Stimulated activated CD4-positive, alpha-beta T cell treated with anti-CD3 and anti-CD28 coated beads, Interleukin-2, amount 100 ng/mL, for 48 hours (primary cell): Measurements from ENCODE around the gene CD177.
"Not testable (repeated sequence)": the region's sequence is repeated elsewhere in the genome, so short reads cannot be mapped to it uniquely, and the experiment has no call there.

Experiments
- DNase-seq, 2 donors: peaks; one replicate each; pipeline ENCODE4 v3.0.0-alpha.2; 2020

CD177 gene, protein sequence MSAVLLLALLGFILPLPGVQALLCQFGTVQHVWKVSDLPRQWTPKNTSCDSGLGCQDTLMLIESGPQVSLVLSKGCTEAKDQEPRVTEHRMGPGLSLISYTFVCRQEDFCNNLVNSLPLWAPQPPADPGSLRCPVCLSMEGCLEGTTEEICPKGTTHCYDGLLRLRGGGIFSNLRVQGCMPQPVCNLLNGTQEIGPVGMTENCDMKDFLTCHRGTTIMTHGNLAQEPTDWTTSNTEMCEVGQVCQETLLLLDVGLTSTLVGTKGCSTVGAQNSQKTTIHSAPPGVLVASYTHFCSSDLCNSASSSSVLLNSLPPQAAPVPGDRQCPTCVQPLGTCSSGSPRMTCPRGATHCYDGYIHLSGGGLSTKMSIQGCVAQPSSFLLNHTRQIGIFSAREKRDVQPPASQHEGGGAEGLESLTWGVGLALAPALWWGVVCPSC

DNA sequence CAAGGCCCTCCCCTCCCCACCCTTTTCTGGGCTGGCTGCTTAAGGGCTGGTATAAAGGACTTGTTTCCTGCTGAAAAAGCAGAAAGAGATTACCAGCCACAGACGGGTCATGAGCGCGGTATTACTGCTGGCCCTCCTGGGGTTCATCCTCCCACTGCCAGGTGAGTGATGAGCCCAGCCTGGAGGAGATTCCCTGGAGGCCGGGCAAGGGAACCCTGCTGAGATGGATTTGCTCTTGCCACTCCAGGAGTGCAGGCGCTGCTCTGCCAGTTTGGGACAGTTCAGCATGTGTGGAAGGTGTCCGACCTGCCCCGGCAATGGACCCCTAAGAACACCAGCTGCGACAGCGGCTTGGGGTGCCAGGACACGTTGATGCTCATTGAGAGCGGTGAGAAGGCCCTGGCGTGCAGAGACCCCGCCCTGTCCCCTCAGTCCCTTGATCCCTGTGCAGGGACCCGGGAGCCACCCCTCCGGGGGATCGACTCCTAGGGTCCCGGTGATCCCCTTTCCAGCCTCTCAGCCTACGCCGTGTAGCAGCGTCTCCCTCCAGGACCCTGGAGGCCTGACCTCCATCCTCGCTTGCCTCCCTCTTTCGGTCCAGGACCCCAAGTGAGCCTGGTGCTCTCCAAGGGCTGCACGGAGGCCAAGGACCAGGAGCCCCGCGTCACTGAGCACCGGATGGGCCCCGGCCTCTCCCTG lies at the start of gene CD177:
Gene CD177, plus strand, starts transcription at position 81 of the 699 bp plus-strand sequence. Its CDS starts 29 bp downstream, at position 110.
- no peak for DNase-seq

GRCh38 chr19:43305642-43306041 lies 47.8 kb upstream of the CD177 start:
- DNase-seq: no peak

DNA sequence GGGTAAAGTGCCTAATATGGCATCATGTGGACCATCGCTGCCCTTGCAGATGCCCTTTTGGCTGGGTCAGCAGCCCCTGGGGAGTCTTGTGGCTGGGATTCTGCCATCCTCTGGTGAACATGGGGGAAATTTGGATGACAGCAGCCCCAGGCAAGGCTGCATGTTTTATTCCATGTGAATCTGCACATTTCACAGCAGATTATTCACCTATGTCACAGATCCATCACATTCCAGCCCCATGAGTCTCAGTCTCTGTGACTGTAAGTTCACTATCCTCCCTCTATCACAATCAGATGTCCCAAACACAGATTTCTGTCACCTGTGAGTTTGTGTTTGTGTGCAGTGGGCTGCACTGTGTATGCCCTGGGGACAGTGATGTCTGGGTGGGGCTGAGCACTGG lies 47.4 kb upstream of the CD177 start:
- no peak for DNase-seq

GRCh38 chr19:43308244-43308815 lies 45.2 kb upstream of the CD177 start:
- no peak for DNase-seq

- no peak for DNase-seq
Observed at GRCh38 chr19:43309466-43309865, 44.0 kb upstream of the CD177 start.

GRCh38 chr19:43310221-43310620 lies 43.3 kb upstream of the CD177 start:
- DNase-seq: no peak

DNA sequence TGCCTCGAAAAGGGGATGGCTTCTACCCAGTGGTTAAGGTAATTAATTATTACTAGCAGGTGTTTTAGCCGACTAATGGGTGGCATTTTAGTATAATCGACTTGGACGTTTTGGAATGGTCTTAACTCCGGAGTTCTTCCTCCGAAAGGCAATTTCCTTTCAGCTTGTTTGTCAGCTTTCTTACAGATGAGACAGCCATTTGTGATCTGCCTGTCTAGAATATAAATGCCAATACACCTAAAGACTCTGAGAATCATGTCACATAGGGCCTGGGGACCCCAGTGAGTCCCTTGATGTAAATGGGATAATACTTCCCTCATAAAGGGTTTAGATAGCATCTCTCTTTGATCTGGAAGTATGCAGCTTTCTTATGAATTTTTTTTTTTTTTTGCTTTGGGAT lies 42.2 kb upstream of the CD177 start:
- no peak for DNase-seq

- DNase-seq: no peak
Observed at GRCh38 chr19:43311706-43312105, 41.8 kb upstream of the CD177 start.

DNA sequence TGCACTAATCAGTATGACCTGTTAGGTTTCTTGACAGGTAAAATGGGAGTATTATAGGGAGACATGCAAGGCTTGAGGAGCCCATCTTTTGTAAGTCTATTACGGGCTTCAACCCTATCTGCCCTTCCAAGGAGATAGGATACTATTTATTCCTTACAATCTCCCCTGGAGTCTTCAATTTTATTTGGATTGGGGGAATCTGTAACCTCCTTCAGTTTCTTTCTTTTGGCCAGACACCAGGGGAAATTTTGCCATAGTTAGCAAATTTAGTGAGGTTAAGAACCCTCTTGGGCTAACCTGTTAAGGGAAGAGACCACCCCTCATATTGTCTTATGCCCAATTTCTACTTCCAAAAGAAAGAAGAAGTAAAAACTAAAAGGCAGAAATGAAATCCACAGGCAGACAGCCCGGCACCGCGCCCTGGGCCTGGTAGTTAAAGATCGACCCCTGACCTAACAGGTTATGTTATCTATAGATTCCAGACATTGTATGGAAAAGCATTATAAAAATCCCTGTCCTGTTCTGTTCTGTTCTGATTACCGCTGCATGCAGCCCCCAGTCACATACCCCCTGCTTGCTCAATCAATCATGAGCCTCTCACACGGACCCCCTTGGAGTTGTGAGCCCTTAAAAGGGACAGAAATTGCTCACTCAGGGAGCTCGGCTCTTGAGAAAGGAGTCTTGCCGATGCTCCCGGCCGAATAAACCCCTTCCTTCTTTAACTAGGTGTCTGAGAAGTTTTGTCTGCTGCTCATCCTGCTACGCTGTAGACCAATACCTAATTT lies 39.6 kb upstream of the CD177 start:
- no peak for DNase-seq

DNA sequence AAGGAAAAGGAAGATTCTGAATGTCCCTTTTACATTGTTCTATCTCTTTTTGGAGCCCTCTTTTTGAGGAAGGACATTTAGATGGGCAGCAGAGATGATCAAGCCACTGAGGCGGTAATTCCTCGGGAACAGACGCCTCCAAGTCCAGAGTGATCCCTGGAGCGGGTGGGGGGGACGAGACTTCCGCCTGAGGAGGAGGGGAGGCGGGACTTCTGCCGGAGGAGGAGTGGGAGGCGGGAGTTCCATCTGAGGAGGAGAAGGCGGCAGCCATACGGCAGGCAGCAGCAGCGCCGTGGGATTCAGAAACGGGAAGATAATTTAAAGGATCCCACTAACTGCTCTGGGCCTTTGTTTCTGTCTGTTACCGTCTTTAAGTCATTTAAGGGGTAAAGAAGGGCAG lies 37.6 kb upstream of the CD177 start:
- no peak for DNase-seq

- no peak for DNase-seq
Observed at GRCh38 chr19:43316591-43317319, 36.7 kb upstream of the CD177 start.

DNA sequence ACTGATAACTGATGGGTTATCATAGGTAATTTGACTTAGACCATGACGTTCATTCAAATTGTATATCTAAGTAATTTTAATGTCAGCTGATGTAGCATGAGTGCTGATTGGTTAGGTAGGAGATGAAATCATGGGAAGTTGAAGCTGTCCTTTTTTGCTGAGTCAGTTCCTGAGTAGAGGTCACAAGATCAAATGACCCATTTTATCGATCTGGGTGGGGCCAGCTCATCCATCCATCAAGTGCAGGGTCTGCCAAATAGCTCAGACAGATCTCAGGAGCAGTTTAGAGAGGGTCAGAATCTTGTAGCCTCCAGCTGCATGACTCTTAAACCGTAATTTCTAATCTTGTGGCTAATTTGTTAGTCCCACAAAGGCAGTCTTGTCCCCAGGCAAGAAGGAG lies 35.3 kb upstream of the CD177 start:
- no peak for DNase-seq

- no peak for DNase-seq
Observed at GRCh38 chr19:43318796-43319314, 34.6 kb upstream of the CD177 start.

- DNase-seq: no peak
Observed at GRCh38 chr19:43320546-43320945, 32.9 kb upstream of the CD177 start.

GRCh38 chr19:43326761-43327160 lies 26.7 kb upstream of the CD177 start:
- not testable (repeated sequence) for DNase-seq

DNA sequence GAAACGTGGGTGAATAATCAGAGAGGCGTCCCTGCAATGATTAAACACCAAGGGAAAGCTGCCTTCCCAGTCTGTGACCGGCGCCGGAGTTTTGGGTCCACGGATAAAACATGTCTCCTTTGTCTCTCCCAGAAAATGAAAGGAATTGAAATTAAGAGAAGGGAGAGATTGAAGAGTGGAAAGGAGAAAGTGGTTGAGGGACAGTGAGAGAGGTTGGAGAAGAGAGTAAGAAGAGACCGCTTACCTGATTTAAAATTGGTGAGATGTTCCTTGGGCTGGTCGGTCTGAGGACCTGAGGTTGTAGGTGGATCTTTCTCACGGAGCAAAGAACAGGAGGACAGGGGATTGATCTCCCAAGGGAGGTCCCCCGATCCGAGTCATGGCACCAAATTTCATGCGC lies 24.9 kb upstream of the CD177 start:
- not testable (repeated sequence) for DNase-seq

DNA sequence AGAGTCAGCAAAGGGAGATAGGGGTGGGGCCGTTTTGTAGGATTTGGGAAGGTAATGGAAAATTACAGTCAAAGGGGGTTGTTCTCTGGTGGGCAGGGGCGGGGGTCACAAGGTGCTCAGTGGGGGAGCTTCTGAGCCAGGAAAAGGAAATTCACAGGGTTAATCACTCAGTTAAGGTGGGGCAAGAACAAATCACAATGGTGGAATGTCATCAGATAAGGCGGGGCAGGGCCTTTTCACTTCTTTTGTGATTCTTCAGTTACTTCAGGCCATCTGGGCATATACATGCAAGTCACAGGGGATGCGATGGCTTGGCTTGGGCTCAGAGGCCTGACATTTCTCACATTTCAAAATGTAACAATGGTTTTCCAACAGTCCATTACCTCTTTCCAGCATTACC lies 24.4 kb upstream of the CD177 start:
- DNase-seq: not testable (repeated sequence)

DNA sequence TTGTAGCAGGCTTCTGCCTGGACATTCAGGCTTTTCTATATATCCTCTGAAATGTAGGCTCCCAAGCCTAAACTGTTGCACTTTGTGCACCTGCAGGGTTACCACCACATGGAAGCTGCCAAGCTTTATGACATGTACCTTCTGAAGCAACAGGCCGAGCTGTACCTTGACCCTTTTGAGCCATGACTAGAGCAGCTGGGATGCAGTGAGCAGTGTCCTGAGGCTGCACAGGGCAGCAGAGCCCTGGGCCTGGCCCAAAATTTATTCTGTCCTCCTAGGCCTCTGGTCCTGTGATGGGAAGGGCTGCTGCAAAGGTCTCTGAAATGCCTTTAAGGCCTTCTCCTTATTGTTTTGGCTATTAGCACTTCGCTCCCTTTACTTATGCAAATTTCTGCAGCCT lies 23.5 kb upstream of the CD177 start:
- DNase-seq: no peak

- no peak for DNase-seq
Observed at GRCh38 chr19:43330726-43331434, 22.6 kb upstream of the CD177 start.

GRCh38 chr19:43331435-43332010 lies 22.0 kb upstream of the CD177 start:
- DNase-seq: no peak
